Stimulated activated CD4-positive, alpha-beta T cell treated with anti-CD3 and anti-CD28 coated beads, Interleukin-4, amount 100 ng/mL, for 24 hours (primary cell): ENCODE data around the gene MYO15B.
"Not testable (repeated sequence)": the region's sequence is repeated elsewhere in the genome, so short reads cannot be mapped to it uniquely, and the experiment has no call there.

ENCODE experiments used
- DNase-seq: peaks from one replicate; pipeline ENCODE4 v3.0.0-alpha.2; 2020

The MYO15B gene

GRCh38 chr17:75583197-75583596 lies 4.4 kb upstream of the MYO15B start:
- DNase-seq: not testable (repeated sequence)

GRCh38 chr17:75584849-75585175 lies 2.8 kb upstream of the MYO15B start:
- DNase-seq: no peak

GRCh38 chr17:75588596-75589011 lies 1.0 kb downstream of the MYO15B start:
- DNase-seq: no peak

GRCh38 chr17:75589012-75589918 lies 1.7 kb downstream of the MYO15B start:
- DNase-seq: peak; percentile 97

GRCh38 chr17:75589919-75590303 lies 2.3 kb downstream of the MYO15B start:
- no peak for DNase-seq

- no peak for DNase-seq
Observed at GRCh38 chr17:75590314-75590761, 2.7 kb downstream of the MYO15B start.

- DNase-seq: no peak
Observed at GRCh38 chr17:75590849-75591721, 3.5 kb downstream of the MYO15B start.

- DNase-seq: no peak
Observed at GRCh38 chr17:75591722-75592302, 4.2 kb downstream of the MYO15B start.

- DNase-seq: no peak
Observed at GRCh38 chr17:75592348-75593020, 4.9 kb downstream of the MYO15B start.

- not testable (repeated sequence) for DNase-seq
Observed at GRCh38 chr17:75593430-75593829, 5.8 kb downstream of the MYO15B start.

GRCh38 chr17:75594499-75595283 lies 7.1 kb downstream of the MYO15B start:
- no peak for DNase-seq

GRCh38 chr17:75595284-75595919 lies 7.8 kb downstream of the MYO15B start:
- DNase-seq: no peak

- no peak for DNase-seq
Observed at GRCh38 chr17:75595920-75596313, 8.3 kb downstream of the MYO15B start.

GRCh38 chr17:75596320-75597087 lies 8.9 kb downstream of the MYO15B start:
- no peak for DNase-seq

GRCh38 chr17:75601057-75601987 lies 13.7 kb downstream of the MYO15B start:
- DNase-seq: peak; percentile 62

- DNase-seq: no peak
Observed at GRCh38 chr17:75602644-75603043, 15.0 kb downstream of the MYO15B start.

GRCh38 chr17:75603123-75603522 lies 15.5 kb downstream of the MYO15B start:
- DNase-seq: no peak

- no peak for DNase-seq
Observed at GRCh38 chr17:75604034-75604695, 16.6 kb downstream of the MYO15B start.

- no peak for DNase-seq
Observed at GRCh38 chr17:75605790-75606189, 18.2 kb downstream of the MYO15B start.
